Stomach (tissue), 9 donors: ENCODE results near the gene RTN4RL1. TPM values are rescaled to one million over a fixed set of nuclear protein-coding genes. Genes with fewer than 3 reads are reported as not detected.

Experiments
- DNase-seq, 2 donors: peaks; one replicate each; pipeline versions ENCODE4 v3.0.0 to v3.0.0-alpha.2; 2013 to 2019
- H3K27ac ChIP-seq, 5 donors: fragments of 200-600 bp in 4 of 5; sonication (generic) in 4 of 5; one replicate each; pipeline ENCODE4 v1.5.1; 2013 to 2019; ENCODE audit warnings: mild to moderate bottlenecking in 1 of 5, moderate library complexity in 1 of 5
- H3K27me3 ChIP-seq, 3 donors: fragments of 200-600 bp; sonication (generic); one replicate each; pipeline ENCODE4 v1.5.1; 2017 to 2019; ENCODE audit warnings: mixed run types in 1 of 3
- H3K36me3 ChIP-seq, 4 donors: fragments of 200-600 bp; sonication (generic); 1 replicate in 3 of 4; 2 replicates in 1 of 4; pipeline ENCODE4 v1.5.1; 2016 to 2019
- H3K4me1 ChIP-seq, 4 donors: fragments of 200-600 bp; sonication (generic); one replicate each; pipeline ENCODE4 v1.5.1; 2016 to 2019
- H3K4me3 ChIP-seq, 4 donors: fragments of 200-600 bp; sonication (generic) in 3 of 4; one replicate each; pipeline ENCODE4 v1.5.1; 2016 to 2019; ENCODE audit warnings: mild to moderate bottlenecking in 1 of 4
- H3K9me3 ChIP-seq, 4 donors: fragments of 200-600 bp; sonication (generic); one replicate each; pipeline ENCODE4 v1.5.1; 2016 to 2019
- CTCF ChIP-seq, 7 experiments: fragments of 450-650 bp in 4 of 7; fragments of 200-600 bp in 3 of 7; sonication (generic) in 3 of 7; IDR thresholded peaks; one replicate each; pipeline ENCODE4 v1.5.1; 2016 to 2019; ENCODE audit warnings: antibody characterized with exemption in 7 of 7, control low read depth in 2 of 7, mild to moderate bottlenecking in 1 of 7
- EP300 ChIP-seq: sonication (generic); formaldehyde crosslinking; IDR thresholded peaks from one replicate; pipeline ENCODE4 v1.6.1; 2017; ENCODE audit warnings: antibody characterized with exemption
- POLR2A ChIP-seq, 4 donors: fragments of 450-650 bp; IDR thresholded peaks; one replicate each; pipeline ENCODE4 v1.6.1; 2016; ENCODE audit warnings: antibody characterized with exemption in 4 of 4, control low read depth in 2 of 4, mild to moderate bottlenecking in 1 of 4, moderate library complexity in 1 of 4
- POLR2AphosphoS5 ChIP-seq, 3 donors: sonication (generic); formaldehyde crosslinking; IDR thresholded peaks; one replicate each; pipeline ENCODE4 v1.6.1; 2016; ENCODE audit warnings: antibody characterized with exemption in 3 of 3
- WGBS, 5 donors: extraction: QIAGEN DNeasy Blood & Tissue Kit in 3 of 5; methylation state at CpG; one replicate each; pipeline versions ENCODE4 v1.1.5 to v1.1.7; 2013 to 2018; 5-methylcytosine and 5-hydroxymethylcytosine counted together
- intact Hi-C: fragments of 100-400 bp; cut with DNase I; formaldehyde crosslinking; loops from one replicate; pipeline ENCODE4 v1.15.1; 2023; ENCODE audit warnings: low total_unique reads
- polyA plus RNA-seq, 3 donors: library from polyadenylated mRNA; stranded (reverse); fragments of 200-250 nt; gene quantifications; one replicate each; pipeline ENCODE4 v1.2.3, GENCODE V29; 2013
- total RNA-seq, 5 donors: library from RNA; depleted of rRNA; stranded (reverse); fragments of >200 nt; gene quantifications; one replicate each; pipeline versions ENCODE4 v1.1.0 to v1.2.3, GENCODE V29; 2014 to 2016
- donor health status: healthy with polysubstance abuse.
- donor health status: Bipolar disorder and iron deficiency.
- donor health status: healthy.

RTN4RL1 gene
- total and polyA plus RNA-seq, 8 donors: 0.50 to 0.92 (median 0.72) TPM; not detected in 4

- Histone ChIP-seq H3K4me1 (peaks cover 47 to 99% (median 78%) of the 10 kb centered on the region in 4 donors), H3K4me3 (no peak overlapping the region), H3K27ac (peak overlapping the region; percentile 49 to 94 (median 90)), H3K9me3 (no peaks in the 10 kb centered on the region), H3K36me3 (peaks cover 10 to 75% (median 70%) of the 10 kb centered on the region in 4 donors), H3K27me3 (peaks cover 0 to 31% (median 16%) of the 10 kb centered on the region in 3 donors)
- no peak for TF ChIP-seq POLR2A (IDR thresholded peaks at IDR 0.05)
- TF ChIP-seq POLR2AphosphoS5 (IDR thresholded peaks at IDR 0.05): no peak
- TF ChIP-seq CTCF (IDR thresholded peaks at IDR 0.05): no peak
- TF ChIP-seq EP300: no peak
- DNase-seq: peak in 1 of 2 donors; percentile 62
- intact Hi-C loops: no loop called here
- 49 to 71% (median 67%) methylated on average over 11 of the region's 11 CpGs for WGBS, 5 donors
Measured at GRCh38 chr17:2062571-2063183, 37.5 kb upstream of the RTN4RL1 start.

GRCh38 chr17:2061441-2061958 is 36.4 kb upstream of the RTN4RL1 start:
- intact Hi-C loops: no loop called here
- peaks cover 0 to 42% (median 27%) of the 10 kb centered on the region in 3 donors for H3K27me3 ChIP-seq
- peak overlapping the region; percentile 40 to 94 (median 90) for H3K27ac ChIP-seq
- peaks cover 58 to 99% (median 78%) of the 10 kb centered on the region in 4 donors for H3K4me1 ChIP-seq
- WGBS, 5 donors: 67 to 85% (median 78%) methylated on average over 10 to 17 of the region's 17 CpGs
- H3K36me3 ChIP-seq: peaks cover 10 to 64% (median 58%) of the 10 kb centered on the region in 4 donors
- TF ChIP-seq EP300 (no peak), POLR2A (IDR thresholded peaks at IDR 0.05) (no peak), CTCF (IDR thresholded peaks at IDR 0.05) (no peak), POLR2AphosphoS5 (IDR thresholded peaks at IDR 0.05) (peak in 1 of 3 donors; percentile 8)
- no peaks in the 10 kb centered on the region for H3K9me3 ChIP-seq
- H3K4me3 ChIP-seq: no peak overlapping the region
- peak in 1 of 2 donors; percentile 19 for DNase-seq

GRCh38 chr17:2060681-2061440 is 35.7 kb upstream of the RTN4RL1 start:
- Histone ChIP-seq H3K27ac (peak overlapping the region; percentile 40 to 94 (median 90)), H3K4me1 (peaks cover 63 to 100% (median 78%) of the 10 kb centered on the region in 4 donors)

More at GRCh38 chr17:2060681-2061440, 35.7 kb upstream of the RTN4RL1 start:
- TF ChIP-seq POLR2AphosphoS5 (IDR thresholded peaks at IDR 0.05) (no peak), POLR2A (IDR thresholded peaks at IDR 0.05) (no peak), CTCF (IDR thresholded peaks at IDR 0.05) (no peak), EP300 (no peak)
- intact Hi-C loops: no loop called here
- WGBS, 5 donors: 61 to 85% (median 81%) methylated on average over 21 of the region's 21 CpGs
- Histone ChIP-seq H3K4me3 (no peak overlapping the region), H3K36me3 (peaks cover 10 to 62% (median 52%) of the 10 kb centered on the region in 4 donors), H3K27me3 (peaks cover 0 to 49% (median 33%) of the 10 kb centered on the region in 3 donors), H3K9me3 (no peaks in the 10 kb centered on the region)
- DNase-seq: peak in 1 of 2 donors; percentile 57
